Stimulated activated naive CD8-positive, alpha-beta T cell treated with anti-CD3 and anti-CD28 coated beads, Interleukin-15, Interleukin-2, amounts not matched to agents 100 U/mL and 50 U/mL, for 24 hours (primary cell): ENCODE data around the gene SPAG9.
A peak's percentile ranks its signal among the peaks of the same experiment; 100 is the strongest.

Experiments
- ATAC-seq: fragments of 150-1000 bp; cut with Tn5 transposase; one replicate; pipeline ENCODE4 v1.10.0; 2021
- DNase-seq: peaks from one replicate; pipeline ENCODE4 v3.0.0; 2021

The SPAG9 gene

GRCh38 chr17:50918071-50918932 is 202.4 kb downstream of the SPAG9 start:
- no peak for DNase-seq
- ATAC-seq, result no peak

- no peak for ATAC-seq
- DNase-seq, result no peak
Measured at GRCh38 chr17:50917418-50917743, 203.3 kb downstream of the SPAG9 start.

GRCh38 chr17:50916708-50917417 is 203.8 kb downstream of the SPAG9 start:
- DNase-seq, result peak; percentile 36
- no peak for ATAC-seq

- ATAC-seq (peak; percentile 70), DNase-seq (peak; percentile 60)
Measured at GRCh38 chr17:50916026-50916707, 204.5 kb downstream of the SPAG9 start.

GRCh38 chr17:50914505-50915063 is 206.1 kb downstream of the SPAG9 start:
- DNase-seq (no peak), ATAC-seq (no peak)

- no peak for ATAC-seq
Measured at GRCh38 chr17:50913120-50913519, 207.5 kb downstream of the SPAG9 start.

More at GRCh38 chr17:50913120-50913519, 207.5 kb downstream of the SPAG9 start:
- no peak for DNase-seq
